Lung (tissue), 12 donors: ENCODE measurements around the gene CRISPLD2. TPM values are rescaled to one million over a fixed set of nuclear protein-coding genes. Genes with fewer than 3 reads are reported as not detected.

Experiments
- ATAC-seq: fragments of 200-7000 bp; cut with Tn5 transposase; one replicate; pipeline ENCODE4 v1.9.1; 2020; ENCODE audit warnings: moderate number of reproducible peaks; ENCODE audit not compliant: insufficient read depth, low FRiP score
- DNase-seq, 3 donors: peaks; one replicate each; pipeline ENCODE4 v3.0.0-alpha.2; 2013 to 2017
- H3K27ac ChIP-seq, 2 donors: one replicate each; pipeline ENCODE4 v1.5.1; 2013; ENCODE audit warnings: mild to moderate bottlenecking in 2 of 2, moderate library complexity in 2 of 2, control low read depth in 1 of 2, inconsistent platforms in 1 of 2, low read depth in 1 of 2, low read length in 1 of 2
- H3K27me3 ChIP-seq, 3 donors: one replicate each; pipeline ENCODE4 v1.5.1; 2013; ENCODE audit warnings: low read length in 2 of 3; ENCODE audit not compliant: control insufficient read depth in 3 of 3, insufficient read depth in 3 of 3
- H3K36me3 ChIP-seq, 4 donors: one replicate each; pipeline ENCODE4 v1.5.1; 2013; ENCODE audit warnings: low read length in 4 of 4, mild to moderate bottlenecking in 1 of 4, moderate library complexity in 1 of 4; ENCODE audit not compliant: control insufficient read depth in 4 of 4, insufficient read depth in 4 of 4
- H3K4me1 ChIP-seq, 5 donors: one replicate each; pipeline ENCODE4 v1.5.1; 2013; ENCODE audit warnings: low read length in 5 of 5, mild to moderate bottlenecking in 2 of 5, moderate library complexity in 1 of 5; ENCODE audit not compliant: control insufficient read depth in 5 of 5, insufficient read depth in 5 of 5
- H3K4me3 ChIP-seq: one replicate; pipeline ENCODE4 v1.5.1; 2013; ENCODE audit warnings: mild to moderate bottlenecking, control low read depth, moderate library complexity
- H3K9ac ChIP-seq, 2 donors: one replicate each; pipeline ENCODE4 v1.5.1; 2013; ENCODE audit warnings: low read length in 2 of 2, control low read depth in 1 of 2; ENCODE audit not compliant: insufficient read depth in 1 of 2
- H3K9me3 ChIP-seq, 4 donors: one replicate each; pipeline ENCODE4 v1.5.1; 2013; ENCODE audit warnings: low read length in 3 of 4, mild to moderate bottlenecking in 1 of 4, moderate library complexity in 1 of 4; ENCODE audit not compliant: control insufficient read depth in 4 of 4, insufficient read depth in 3 of 4
- WGBS, 2 donors: extraction: QIAGEN DNeasy Blood & Tissue Kit; methylation state at CpG; one replicate each; pipeline ENCODE4 v1.1.7; 2013; 5-methylcytosine and 5-hydroxymethylcytosine counted together
- polyA plus RNA-seq, 2 donors: library from polyadenylated mRNA; stranded (reverse); fragments of 200-250 nt; gene quantifications; one replicate each; pipeline ENCODE4 v1.2.1, GENCODE V29; 2013
- total RNA-seq, 2 donors: library from RNA; depleted of rRNA in 1 of 2; stranded (reverse); fragments of >200 nt in 1 of 2; gene quantifications; one replicate each; pipeline ENCODE4 v1.2.1, GENCODE V29; 2014 to 2021
- TF ChIP-seq, protein P1 (sequence below): IDR thresholded peaks from 2 replicates; pipeline ENCODE4 v1.5.1; 2012; ENCODE audit warnings: mild to moderate bottlenecking; ENCODE audit errors: control extremely low read depth, extremely low read depth
- donor health status: control.
- donor health status: control.
- donor health status: Bipolar disorder and iron deficiency.
- donor health status: healthy.
- donor health status: DM: yes; HTN: yes; CAD: no.

Gene CRISPLD2
- total and polyA plus RNA-seq, 4 donors: 30.3 to 136 (median 42.5) TPM

GRCh38 chr16:84881702-84882521 is 62.1 kb downstream of the CRISPLD2 start:
- ATAC-seq (no peak), DNase-seq (no peak)
- no peaks in the 10 kb centered on the region for H3K9me3 ChIP-seq
- no peaks in the 10 kb centered on the region for H3K27me3 ChIP-seq
- no peak overlapping the region for H3K4me3 ChIP-seq
- H3K9ac ChIP-seq: no peak overlapping the region
- TF ChIP-seq, protein P1, sequence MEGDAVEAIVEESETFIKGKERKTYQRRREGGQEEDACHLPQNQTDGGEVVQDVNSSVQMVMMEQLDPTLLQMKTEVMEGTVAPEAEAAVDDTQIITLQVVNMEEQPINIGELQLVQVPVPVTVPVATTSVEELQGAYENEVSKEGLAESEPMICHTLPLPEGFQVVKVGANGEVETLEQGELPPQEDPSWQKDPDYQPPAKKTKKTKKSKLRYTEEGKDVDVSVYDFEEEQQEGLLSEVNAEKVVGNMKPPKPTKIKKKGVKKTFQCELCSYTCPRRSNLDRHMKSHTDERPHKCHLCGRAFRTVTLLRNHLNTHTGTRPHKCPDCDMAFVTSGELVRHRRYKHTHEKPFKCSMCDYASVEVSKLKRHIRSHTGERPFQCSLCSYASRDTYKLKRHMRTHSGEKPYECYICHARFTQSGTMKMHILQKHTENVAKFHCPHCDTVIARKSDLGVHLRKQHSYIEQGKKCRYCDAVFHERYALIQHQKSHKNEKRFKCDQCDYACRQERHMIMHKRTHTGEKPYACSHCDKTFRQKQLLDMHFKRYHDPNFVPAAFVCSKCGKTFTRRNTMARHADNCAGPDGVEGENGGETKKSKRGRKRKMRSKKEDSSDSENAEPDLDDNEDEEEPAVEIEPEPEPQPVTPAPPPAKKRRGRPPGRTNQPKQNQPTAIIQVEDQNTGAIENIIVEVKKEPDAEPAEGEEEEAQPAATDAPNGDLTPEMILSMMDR: no peak
- peaks cover 0 to 1% (median 0%) of the 10 kb centered on the region in 4 donors for H3K36me3 ChIP-seq
- peaks cover 0 to 9% (median 3%) of the 10 kb centered on the region in 5 donors for H3K4me1 ChIP-seq
- 89 to 90% methylated on average over 8 of the region's 8 CpGs for WGBS, 2 donors
- no peak overlapping the region for H3K27ac ChIP-seq

DNA sequence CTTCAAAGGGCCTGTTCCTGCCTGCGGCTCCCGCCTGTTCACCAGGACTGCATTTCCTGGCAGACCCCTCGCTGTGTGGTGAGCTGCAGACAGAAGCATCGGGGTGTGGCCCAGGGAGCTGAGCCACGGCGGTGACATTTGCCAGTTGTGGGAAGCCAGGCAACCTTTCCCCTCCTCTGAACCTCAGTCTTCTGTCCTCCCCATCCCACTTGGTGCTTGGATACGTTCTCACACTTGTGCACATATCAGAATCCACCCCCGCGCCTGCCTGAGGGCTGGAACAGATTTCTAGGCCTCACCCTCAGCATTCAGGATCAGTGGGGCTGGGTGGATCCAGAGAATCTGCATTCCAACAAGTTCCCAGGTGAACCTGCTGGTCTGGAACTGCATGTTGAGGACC is 63.5 kb downstream of the CRISPLD2 start:
- H3K27ac ChIP-seq: no peak overlapping the region
- no peaks in the 10 kb centered on the region for H3K27me3 ChIP-seq
- ATAC-seq (no peak), DNase-seq (no peak)
- no peaks in the 10 kb centered on the region for H3K9me3 ChIP-seq
- H3K4me3 ChIP-seq: no peak overlapping the region
- H3K9ac ChIP-seq: no peak overlapping the region
- TF ChIP-seq, protein P1: no peak
- H3K36me3 ChIP-seq: peaks cover 0 to 1% (median 0%) of the 10 kb centered on the region in 4 donors
- 86 to 87% methylated on average over 9 of the region's 9 CpGs for WGBS, 2 donors
- H3K4me1 ChIP-seq: peaks cover 0 to 9% (median 3%) of the 10 kb centered on the region in 5 donors

DNA sequence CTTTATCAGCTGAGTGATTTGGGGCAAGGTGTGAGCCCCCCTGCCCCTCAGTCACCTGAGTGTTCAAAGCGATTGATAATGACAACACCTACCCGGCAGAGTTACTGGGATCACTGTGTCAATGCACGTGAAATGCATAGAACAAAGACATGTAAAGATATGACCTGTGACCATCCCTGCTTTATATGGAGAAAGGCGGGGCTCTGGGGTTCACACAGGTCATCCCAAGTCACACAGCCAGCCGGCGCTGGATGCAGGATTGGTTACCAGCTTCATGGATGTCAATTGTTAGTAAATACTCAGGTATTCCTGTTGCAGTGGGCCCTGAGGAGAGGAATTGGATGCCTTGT is 64.4 kb downstream of the CRISPLD2 start:
- WGBS, 2 donors: 78 to 84% methylated on average over 6 of the region's 6 CpGs
- Histone ChIP-seq H3K4me1 (peaks cover 0 to 9% (median 3%) of the 10 kb centered on the region in 5 donors), H3K27ac (no peak overlapping the region), H3K27me3 (no peaks in the 10 kb centered on the region), H3K36me3 (peaks cover 0 to 1% (median 0%) of the 10 kb centered on the region in 4 donors), H3K9me3 (no peaks in the 10 kb centered on the region), H3K9ac (no peak overlapping the region), H3K4me3 (no peak overlapping the region)
- TF ChIP-seq, protein P1: no peak
- ATAC-seq: no peak
- DNase-seq: no peak
